DOHH2 (cell line): Measurements from ENCODE around the gene MYB.

Experiments
- EZH2phosphoT487 ChIP-seq: fragments of 200-600 bp; sonication (generic); IDR thresholded peaks from 2 replicates; pipeline ENCODE4 v1.6.1; 2017; ENCODE audit warnings: borderline replicate concordance, mild to moderate bottlenecking, antibody characterized with exemption, low read length, moderate library complexity, mixed read lengths
- TF ChIP-seq, protein P1 (sequence below): fragments of 200-600 bp; sonication (generic); IDR thresholded peaks from one replicate; pipeline ENCODE4 v1.5.1; 2014; ENCODE audit warnings: antibody characterized with exemption, mild to moderate bottlenecking, low read depth, low read length; ENCODE audit not compliant: poor library complexity, severe bottlenecking

DNA sequence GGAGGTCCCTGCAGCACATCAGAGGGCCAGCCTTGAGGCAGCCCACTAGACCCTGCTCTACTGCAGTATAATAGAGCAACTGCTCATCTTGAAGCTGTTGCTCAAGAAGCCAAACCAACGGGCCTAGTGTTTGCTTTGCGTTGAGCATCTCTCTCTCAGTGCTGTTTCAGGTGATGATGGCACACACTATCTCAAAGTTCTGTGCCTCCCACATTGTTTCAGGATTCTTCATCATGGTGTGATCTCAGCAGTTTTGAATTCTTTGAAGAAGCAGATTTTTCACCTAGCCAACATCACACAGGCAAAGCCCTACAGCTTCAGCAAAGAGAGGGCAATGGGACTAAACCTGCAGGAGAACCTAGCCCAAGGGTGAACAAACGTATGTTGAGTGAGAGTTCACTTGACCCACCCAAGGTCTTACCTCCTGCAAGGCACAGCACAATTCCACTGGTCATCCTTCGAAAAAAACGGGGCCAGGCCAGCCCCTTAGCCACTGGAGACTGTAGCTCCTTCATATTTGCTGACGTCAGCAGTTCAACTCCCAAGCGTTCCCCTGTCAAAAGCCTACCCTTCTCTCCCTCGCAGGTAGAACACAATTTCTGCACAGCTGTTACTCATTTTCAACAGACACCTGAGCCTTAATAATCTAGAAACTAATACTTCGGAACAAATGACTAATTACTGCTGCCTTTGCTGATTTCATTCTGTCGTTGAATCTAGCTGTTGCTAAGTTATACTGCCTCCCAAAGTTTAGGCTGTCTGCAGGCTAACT, 15.8 kb downstream of the MYB start:
- TF ChIP-seq, protein P1, sequence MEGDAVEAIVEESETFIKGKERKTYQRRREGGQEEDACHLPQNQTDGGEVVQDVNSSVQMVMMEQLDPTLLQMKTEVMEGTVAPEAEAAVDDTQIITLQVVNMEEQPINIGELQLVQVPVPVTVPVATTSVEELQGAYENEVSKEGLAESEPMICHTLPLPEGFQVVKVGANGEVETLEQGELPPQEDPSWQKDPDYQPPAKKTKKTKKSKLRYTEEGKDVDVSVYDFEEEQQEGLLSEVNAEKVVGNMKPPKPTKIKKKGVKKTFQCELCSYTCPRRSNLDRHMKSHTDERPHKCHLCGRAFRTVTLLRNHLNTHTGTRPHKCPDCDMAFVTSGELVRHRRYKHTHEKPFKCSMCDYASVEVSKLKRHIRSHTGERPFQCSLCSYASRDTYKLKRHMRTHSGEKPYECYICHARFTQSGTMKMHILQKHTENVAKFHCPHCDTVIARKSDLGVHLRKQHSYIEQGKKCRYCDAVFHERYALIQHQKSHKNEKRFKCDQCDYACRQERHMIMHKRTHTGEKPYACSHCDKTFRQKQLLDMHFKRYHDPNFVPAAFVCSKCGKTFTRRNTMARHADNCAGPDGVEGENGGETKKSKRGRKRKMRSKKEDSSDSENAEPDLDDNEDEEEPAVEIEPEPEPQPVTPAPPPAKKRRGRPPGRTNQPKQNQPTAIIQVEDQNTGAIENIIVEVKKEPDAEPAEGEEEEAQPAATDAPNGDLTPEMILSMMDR: no peak
- no peak for TF ChIP-seq EZH2phosphoT487
